GM21515 (cell line): ENCODE results near the gene CFTR.
"Not testable (repeated sequence)": the region's sequence is repeated elsewhere in the genome, so short reads cannot be mapped to it uniquely, and the experiment has no call there.

ENCODE experiments used
- ATAC-seq: cut with Tn5 transposase; IDR thresholded peaks from one replicate; pipeline ENCODE4 v1.9.1; 2021; ENCODE audit not compliant: unreplicated experiment

The CFTR gene

DNA sequence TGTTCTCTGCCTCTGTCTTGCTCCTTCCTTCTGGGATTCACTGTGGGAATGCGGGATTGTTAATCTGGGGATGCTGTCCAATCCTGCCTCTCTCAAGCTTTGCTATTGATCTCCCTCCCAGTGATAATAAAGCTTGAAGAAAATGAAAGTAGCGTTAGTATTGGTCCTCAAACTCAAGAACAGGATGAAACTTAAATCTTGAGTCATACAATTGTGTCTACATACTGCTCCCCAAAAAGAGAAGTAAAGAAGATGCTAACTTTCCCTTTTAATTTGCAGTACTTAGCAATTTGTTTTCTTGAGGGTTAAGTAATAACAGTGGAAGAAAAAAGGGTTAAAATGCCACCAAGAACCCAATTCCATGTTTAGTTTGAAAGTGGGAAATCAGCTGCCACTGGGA, 13.6 kb downstream of the CFTR start:
- ATAC-seq, result no peak

DNA sequence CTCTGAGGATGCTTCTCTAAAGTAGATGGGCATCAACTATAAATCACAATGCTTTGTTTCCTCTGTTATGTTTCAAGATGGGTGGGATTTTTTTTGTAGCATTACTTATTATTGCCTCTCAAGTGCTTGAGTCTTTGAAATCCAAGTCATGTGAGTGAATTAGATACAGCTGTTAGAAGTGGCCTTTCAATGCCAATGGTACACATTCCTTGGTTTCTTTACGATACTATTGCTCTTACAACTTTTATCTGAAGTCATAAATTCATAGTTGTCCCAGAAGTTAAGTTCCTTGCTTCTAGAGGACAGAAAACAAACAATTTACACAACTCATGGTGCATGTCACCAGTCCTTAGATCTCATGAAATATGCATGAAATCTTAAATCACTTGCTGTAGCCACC, 15.5 kb downstream of the CFTR start:
- no peak for ATAC-seq

DNA sequence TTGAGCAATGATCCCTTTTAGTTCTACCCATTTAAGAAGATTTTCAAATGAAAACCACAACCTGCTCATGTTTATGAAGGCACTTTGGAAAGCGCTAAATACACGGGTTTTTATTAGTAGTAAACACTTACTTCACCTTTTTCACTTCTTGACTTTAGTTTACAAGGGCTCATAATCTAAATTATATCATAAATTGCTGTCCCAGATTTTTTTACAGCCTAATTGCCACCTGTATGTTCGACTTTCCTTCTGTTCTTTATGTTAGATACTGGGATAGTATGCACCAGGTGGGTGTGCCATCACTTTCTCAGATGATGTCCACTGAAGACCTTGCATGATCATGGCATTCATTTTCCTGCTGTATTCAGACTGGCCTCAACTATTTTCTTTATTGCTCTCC, 22.5 kb downstream of the CFTR start:
- no peak for ATAC-seq

DNA sequence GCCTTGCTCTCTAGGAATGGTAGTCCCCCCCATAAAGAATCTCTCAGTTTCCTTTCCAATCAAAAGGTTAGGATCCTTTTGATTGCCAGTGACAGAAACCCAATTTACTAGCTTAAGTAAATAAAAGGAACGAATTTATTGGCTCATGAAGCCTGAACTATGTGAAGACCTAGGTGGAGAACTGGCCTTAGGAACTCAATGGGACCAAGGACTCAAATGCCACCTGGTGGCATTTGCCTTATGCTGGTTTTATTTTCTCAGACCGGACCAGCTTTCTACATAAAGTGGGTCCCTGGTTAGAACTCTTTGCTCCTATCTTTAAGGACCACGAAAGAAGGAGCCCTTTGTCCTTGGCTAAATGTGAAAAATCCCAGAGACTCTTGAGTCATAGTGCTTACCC, 25.4 kb downstream of the CFTR start:
- ATAC-seq, result no peak

DNA sequence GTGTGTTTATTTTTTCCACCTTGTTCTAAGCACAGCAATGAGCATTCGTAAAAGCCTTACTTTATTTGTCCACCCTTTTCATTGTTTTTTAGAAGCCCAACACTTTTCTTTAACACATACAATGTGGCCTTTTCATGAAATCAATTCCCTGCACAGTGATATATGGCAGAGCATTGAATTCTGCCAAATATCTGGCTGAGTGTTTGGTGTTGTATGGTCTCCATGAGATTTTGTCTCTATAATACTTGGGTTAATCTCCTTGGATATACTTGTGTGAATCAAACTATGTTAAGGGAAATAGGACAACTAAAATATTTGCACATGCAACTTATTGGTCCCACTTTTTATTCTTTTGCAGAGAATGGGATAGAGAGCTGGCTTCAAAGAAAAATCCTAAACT, 28.9 kb downstream of the CFTR start:
- ATAC-seq, result no peak

DNA sequence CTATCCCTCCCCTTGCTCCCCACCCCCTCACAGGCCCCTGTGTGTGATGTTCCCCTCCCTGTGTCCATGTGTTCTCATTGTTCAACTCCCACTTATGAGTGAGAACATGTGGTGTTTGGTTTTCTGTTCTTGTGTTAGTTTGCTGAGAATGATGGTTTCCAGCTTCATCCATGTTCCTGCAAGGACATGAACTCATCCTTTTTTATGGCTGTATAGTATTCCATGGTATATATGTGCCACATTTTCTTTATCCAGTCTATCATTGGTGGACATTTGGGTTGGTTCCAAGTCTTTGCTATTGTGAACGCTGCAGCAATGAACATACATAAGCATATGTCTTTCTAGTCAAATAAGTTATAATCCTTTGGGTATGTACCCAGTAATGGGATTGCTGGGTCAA, 37.4 kb downstream of the CFTR start:
- ATAC-seq, result not testable (repeated sequence)

DNA sequence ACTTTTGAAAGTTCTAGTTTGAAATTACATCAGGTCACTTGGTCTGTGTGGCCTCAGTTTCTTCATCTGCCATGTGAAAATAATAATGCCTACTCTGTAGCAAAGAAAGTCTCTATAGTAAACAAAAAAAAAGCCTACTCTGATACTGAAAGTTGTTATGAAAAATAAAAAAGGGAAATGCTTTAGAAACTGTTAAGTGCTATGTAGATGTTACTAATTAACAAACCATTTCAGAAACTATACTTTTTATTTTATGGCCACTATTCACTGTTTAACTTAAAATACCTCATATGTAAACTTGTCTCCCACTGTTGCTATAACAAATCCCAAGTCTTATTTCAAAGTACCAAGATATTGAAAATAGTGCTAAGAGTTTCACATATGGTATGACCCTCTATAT, 50.6 kb downstream of the CFTR start:
- ATAC-seq, result no peak

DNA sequence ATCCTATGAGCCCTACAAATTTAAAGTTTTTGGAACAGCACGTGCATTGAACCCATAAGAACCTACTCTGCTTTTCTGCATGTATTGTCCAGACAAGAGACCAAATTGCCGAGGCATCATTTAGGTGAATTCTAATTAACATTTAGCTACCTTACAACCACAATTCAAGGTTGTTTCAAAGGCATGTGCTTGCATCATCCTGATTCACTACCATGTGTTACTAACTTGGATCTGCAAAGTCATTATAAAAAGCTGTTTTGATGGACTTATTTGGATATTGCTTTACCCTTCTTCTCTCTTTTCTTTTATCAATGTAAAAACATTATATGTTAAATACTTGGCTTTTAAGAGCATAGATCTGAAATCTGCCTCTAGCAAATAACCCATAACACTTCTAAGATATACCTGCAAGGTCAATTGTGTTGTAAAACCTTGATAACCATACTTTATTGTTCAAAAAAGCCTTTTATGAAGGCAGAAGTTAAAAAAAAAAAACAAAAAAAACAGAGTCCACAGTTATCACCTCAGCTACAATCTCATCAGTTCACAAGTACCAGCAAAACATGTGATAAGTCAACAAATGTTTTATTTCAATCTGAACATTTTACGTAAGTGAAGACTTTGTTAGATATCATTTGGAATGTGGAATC, 51.9 kb downstream of the CFTR start:
- no peak for ATAC-seq

DNA sequence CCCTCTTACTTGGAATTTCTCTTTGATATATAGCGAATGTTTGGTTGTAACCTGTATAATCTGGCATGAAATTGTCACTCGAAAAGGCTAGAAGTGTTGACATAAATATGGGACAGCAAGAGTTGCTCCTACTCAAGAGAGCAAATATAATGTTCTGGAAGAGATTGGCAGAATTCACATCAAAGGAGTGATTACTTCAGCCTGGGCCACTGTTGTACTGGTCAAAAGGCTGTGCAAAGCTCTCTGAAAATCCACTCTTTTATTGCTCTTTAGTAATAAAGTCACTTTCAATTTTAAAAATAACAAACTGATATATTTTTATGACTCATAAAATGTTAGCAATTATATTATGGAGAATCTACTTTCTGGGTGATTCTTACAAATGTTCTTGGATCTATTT, 58.2 kb downstream of the CFTR start:
- ATAC-seq, result no peak

DNA sequence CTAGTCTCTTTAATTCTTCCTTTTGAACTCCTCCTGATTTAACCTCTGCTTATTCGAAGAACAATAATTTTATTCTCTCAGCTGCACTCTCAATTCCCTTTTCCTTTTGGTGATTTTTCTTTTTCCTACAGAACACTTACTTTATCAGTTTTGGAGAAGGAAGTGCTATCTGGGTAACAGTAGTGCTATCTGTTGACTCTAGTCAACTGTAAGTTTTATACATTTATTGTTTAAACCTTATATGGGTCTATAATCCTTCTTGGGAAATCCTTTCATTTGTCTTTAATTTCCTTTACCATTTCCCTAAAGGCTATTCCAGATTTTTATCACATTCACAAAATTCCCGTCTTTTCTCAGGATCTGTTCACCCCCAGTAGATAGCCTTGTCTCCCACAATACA, 64.2 kb downstream of the CFTR start:
- ATAC-seq, result no peak

DNA sequence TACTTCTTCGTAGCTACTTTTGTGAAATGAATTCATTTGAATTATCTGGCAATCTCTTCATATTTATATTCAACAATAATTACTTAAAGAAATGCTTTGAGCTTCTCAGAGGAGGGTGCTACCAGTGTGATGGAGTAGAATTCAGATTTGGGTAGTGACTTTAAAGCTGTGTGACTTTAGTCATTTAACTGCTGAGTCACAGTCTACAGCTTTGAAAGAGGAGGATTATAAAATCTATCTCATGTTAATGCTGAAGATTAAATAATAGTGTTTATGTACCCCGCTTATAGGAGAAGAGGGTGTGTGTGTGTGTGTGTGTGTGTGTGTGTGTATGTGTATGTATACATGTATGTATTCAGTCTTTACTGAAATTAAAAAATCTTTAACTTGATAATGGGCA, 68.2 kb downstream of the CFTR start:
- no peak for ATAC-seq

DNA sequence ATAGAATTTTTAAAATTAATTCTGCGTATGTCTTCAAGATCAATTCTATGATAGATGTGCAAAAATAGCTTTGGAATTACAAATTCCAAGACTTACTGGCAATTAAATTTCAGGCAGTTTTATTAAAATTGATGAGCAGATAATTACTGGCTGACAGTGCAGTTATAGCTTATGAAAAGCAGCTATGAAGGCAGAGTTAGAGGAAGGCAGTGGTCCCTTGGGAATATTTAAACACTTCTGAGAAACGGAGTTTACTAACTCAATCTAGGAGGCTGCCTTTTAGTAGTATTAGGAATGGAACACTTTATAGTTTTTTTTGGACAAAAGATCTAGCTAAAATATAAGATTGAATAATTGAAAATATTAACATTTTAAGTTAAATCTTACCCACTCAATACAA, 70.8 kb downstream of the CFTR start:
- ATAC-seq, result no peak

DNA sequence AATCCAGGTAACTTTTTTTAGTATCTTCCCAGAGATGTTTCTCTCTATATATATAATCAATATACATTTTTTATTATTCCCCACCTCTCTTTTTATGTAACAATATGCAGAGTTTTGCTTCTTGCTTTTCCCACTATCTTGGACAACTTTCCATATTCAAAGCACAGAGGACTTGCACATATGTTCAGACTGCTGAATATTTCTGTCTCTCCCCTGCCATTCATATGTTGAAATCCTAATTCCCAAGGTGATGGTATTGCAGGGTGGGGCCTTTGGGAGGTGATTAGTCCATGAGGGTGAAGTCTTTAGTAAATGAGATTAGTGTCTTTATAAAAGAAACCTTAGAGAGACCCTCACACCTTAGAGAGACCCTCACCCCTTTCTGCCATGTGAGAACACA, 72.8 kb downstream of the CFTR start:
- ATAC-seq, result no peak

DNA sequence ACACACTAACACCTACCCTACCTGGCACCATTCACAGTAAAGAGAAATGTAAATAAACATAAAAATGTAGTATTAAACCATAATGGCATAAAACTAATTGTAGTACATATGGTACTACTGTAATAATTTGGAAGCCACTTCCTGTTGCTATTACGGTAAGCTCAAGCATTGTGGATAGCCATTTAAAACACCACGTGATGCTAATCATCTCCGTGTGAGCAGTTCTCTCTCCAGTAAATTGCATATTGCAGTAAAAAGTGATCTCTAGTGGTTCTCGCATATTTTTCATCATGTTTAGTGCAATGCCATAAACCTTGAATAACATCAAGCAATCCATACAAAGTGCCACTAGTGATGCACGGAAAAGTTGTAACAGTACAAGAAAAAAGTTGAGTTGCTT, 75.4 kb downstream of the CFTR start:
- no peak for ATAC-seq

DNA sequence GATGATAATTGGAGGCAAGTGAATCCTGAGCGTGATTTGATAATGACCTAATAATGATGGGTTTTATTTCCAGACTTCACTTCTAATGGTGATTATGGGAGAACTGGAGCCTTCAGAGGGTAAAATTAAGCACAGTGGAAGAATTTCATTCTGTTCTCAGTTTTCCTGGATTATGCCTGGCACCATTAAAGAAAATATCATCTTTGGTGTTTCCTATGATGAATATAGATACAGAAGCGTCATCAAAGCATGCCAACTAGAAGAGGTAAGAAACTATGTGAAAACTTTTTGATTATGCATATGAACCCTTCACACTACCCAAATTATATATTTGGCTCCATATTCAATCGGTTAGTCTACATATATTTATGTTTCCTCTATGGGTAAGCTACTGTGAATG, 79.6 kb downstream of the CFTR start:
- no peak for ATAC-seq

DNA sequence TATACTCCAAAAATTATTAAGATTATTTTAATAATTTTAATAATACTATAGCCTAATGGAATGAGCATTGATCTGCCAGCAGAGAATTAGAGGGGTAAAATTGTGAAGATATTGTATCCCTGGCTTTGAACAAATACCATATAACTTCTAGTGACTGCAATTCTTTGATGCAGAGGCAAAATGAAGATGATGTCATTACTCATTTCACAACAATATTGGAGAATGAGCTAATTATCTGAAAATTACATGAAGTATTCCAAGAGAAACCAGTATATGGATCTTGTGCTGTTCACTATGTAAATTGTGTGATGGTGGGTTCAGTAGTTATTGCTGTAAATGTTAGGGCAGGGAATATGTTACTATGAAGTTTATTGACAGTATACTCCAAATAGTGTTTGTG, 80.2 kb downstream of the CFTR start:
- ATAC-seq, result no peak

DNA sequence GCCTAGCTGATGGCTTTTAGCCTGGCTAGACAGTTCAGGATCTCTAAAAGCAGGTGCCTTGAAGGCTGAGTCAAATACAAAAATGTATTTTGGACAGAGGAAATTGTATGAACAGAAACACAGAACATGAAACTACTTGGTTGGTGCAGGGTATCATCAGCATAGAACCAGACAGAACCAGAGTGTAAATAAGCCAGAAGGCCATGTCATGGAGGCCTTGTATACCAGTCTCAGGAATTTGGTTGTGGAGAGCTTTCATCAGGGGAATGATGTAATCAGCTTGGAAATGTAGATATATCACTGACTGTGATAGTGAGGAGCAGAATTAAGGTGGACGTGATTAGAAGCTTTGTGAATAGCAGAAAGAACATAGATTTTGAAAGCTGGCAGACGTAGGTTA, 82.9 kb downstream of the CFTR start:
- no peak for ATAC-seq

DNA sequence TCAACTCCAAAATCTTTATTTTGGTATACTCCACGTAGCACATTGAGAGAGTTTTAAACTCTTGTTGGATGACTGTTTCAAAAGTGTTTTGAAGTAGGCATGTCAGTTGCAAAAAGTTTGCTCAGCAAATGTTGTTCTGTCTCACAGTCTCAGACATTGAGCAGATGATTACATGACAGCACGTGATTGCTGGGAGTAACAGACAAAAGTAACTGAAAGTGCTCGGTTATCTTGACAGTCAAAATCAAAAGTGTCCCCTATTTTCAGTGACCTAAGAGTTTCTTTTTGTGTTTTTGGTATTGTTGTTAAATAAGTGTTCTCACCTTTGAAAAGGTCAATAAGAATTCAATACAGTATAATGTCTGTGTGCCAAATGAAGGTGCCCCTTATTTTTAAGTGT, 84.3 kb downstream of the CFTR start:
- no peak for ATAC-seq

DNA sequence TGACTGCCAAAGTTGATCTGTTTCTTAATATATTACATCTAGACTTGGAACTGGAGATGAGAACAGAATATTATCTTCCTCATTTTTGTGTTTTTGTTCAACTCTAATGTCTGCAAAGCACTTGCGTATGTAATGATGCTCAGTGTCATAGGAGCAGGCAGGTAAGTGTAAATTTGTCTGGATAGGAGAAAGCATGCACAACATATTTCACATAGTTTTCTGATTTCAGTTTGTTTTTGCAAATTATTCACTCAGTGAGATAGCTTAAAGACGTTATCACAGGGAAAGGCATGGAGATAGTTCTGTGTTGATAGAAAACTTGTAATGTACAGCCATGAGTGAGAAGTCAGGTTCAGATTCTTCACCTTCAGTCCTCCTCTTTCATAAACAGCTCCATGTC, 84.8 kb downstream of the CFTR start:
- ATAC-seq, result no peak

DNA sequence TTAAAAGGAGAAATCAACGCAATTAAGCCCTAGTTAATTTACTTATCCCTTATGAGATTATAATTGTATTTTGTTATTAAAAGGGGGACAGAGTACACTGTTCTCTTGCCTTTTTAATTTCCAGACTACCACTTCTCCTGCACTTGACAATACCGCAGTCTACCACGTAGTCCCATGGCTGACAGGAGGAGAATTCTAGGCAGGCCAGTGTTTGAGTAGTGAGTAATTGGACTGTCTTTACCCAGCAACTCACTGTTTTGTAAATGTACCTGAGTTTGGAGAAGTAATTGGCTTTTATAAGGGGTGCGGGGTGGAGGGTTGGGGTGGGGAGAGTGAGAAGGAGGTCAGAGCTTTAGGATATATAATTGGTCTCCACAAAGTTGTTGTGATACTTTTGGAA, 85.4 kb downstream of the CFTR start:
- no peak for ATAC-seq

DNA sequence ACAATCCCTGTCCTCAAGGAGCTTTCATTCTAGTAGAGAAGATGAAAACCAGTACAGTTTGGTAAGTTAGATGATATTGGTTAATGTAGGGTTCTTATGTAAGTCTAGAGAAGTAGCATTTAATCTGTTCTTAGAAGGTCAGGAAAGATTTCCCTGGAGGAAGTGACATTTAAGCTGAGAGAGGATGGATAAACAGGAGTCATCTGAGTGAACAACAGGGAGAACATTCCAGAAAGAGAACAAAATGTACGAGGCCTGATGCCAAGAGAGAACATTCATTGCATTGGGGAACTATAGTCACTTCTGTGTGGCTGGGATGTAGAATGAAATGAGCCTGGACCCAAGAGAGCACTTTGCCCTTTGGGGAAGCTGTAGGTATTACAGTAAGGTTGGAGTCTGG, 88.0 kb downstream of the CFTR start:
- ATAC-seq, result no peak

DNA sequence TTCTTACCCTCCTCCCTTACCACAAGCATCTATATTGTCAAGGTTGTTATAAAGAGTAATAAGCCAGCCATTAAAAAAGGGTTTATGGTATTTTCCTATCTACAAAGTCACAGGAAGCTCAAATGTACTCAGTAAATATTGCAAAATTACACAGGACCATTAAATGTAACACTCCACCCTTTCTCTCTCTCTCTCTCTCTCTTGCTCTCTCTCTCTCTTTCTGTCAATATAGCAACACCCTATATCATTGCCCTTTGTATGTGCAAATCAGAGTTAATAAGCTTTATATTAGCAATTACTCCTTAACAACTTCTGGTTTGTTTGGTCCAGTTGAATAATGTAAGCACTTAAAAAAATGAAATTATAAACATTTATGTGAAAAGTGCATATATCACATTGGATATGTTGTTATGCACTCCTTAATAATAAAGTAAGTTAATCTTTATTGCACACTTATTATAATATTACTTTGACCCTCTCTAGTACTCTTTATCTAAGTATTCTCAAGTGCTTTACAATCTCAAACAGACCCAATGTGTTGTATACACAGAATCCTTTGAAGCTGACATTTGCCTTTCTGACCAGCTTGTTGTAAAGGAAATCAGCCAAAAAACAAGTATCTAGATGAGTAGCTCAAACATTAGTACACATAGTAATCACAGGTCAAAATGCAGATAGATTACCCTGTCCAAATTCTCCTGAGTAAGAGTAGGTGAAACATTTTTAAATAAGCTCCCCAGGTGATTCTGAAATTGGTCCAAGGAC, 93.2 kb downstream of the CFTR start:
- ATAC-seq, result no peak

DNA sequence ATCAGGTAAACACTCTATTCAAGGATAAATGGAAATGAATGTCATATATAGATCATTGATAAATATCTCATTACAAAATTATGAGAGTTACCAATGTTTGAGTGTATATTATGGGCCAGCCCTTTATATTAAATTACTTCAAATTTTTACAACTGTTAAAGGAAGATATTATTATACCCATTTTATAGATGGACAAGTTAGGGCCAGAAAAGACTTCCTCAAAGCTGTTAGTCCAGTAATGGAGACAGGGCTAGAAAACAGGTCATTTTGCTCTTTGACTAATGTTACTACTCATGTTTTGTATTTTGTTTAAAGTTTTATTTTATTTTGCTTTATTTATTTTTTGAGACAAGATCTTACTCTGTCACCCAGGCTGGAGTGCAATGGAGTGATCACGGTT, 101.6 kb downstream of the CFTR start:
- ATAC-seq, result no peak
